ENCODE data around the gene PLGRKT. TPM values are rescaled to one million over a fixed set of nuclear protein-coding genes. Genes with fewer than 3 reads are reported as not detected.
"Not testable (repeated sequence)": the region's sequence is repeated elsewhere in the genome, so short reads cannot be mapped to it uniquely, and the experiment has no call there.

Gene PLGRKT
- total RNA-seq, 1 experiment from 2014 or later, result 12.9 TPM

DNA sequence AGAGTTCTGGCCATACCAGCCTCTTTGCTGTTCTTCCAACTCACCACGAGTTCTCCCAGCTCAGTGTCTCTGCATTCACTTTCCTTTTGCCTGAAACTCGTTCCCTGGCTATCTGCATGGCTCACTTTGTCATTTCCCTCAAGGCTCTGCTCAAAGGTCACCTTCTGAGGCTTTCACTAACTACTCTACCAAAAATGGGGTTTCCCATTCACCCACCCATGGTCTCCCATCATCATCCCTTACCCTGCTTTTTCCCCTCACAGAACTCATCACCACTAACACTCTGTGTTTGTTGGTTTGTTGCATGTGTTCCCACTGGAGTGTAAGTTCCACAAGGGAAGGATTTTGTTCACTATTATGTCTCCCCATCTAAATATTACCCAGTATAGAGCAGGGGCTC lies 16.6 kb downstream of the PLGRKT start:
- no peaks in the 10 kb centered on the region for H3K9me3 ChIP-seq
- H3K27me3 ChIP-seq, result no peaks in the 10 kb centered on the region
- no peak overlapping the region for H3K4me3 ChIP-seq
- DNase-seq, result no peak
- H3K36me3 ChIP-seq, result no peaks in the 10 kb centered on the region

DNA sequence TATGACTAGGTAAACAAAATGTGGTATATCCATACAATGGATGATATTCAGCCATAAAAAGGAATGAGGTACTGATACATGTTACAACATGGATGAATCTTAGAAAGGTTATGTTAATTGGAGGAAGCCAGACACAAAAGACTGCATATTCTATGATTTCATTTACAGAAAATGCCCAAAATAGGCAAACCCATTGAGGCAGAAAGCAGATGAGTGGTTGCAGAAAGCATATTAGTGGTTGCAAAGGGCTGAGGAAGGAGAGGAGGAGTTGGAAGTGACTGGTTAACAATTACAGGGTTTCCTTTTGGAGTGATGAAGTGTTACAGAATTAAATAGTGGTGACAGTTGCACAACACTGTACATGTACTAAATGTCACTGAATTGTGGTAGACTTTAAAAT lies 17.7 kb downstream of the PLGRKT start:
- H3K27me3 ChIP-seq, result no peaks in the 10 kb centered on the region
- DNase-seq, result no peak
- no peaks in the 10 kb centered on the region for H3K36me3 ChIP-seq
- H3K4me3 ChIP-seq, result no peak overlapping the region
- H3K9me3 ChIP-seq, result no peaks in the 10 kb centered on the region

DNA sequence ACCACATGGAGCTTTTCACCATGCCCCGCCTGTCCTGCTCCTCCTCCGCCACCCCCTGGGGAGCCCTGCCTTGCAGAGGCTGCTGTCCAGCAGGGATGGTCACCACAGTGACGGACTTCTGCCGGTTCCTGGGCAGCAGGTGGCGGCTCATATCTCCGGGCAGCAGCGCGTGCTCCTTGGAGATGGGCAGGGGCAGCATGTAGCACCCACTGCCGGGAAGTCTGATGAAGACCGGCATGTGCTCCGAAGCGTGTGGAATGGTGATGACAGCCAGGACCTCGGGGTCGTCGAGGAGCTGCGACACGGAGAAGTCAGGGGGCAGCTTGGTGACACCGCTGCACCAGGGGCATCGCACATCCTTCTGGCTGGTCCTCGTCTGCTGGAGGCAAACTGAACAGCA lies 19.2 kb downstream of the PLGRKT start:
- H3K9me3 ChIP-seq, result no peaks in the 10 kb centered on the region
- H3K4me3 ChIP-seq, result no peak overlapping the region
- H3K27me3 ChIP-seq, result no peaks in the 10 kb centered on the region
- DNase-seq, result no peak
- no peaks in the 10 kb centered on the region for H3K36me3 ChIP-seq

DNA sequence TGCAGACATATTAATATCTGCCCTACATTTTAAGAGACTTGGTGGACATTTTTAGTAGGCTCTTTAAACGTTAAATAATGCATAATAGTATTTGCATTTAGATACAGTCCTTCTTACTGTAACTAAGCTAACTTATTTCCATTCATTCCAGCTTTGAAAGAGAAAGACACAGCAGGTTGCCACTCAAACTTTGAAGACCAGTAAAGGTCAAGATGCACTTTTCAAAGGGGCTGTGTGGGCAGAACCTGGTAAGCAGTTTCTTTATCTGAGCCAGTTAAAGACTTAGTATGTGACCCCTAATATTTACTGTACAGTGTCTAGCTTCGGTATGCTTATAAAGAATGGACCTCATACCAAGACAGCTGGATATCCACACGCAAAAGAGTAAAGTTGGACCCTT lies 20.8 kb downstream of the PLGRKT start:
- Histone ChIP-seq H3K36me3 (no peaks in the 10 kb centered on the region), H3K27me3 (no peaks in the 10 kb centered on the region), H3K9me3 (no peaks in the 10 kb centered on the region), H3K4me3 (no peak overlapping the region)
- DNase-seq, result no peak

GRCh38 chr9:5408596-5408995 lies 29.1 kb downstream of the PLGRKT start:
- no peaks in the 10 kb centered on the region for H3K27me3 ChIP-seq
- H3K4me3 ChIP-seq, result no peak overlapping the region
- no peak for DNase-seq
- no peaks in the 10 kb centered on the region for H3K9me3 ChIP-seq
- no peaks in the 10 kb centered on the region for H3K36me3 ChIP-seq

DNA sequence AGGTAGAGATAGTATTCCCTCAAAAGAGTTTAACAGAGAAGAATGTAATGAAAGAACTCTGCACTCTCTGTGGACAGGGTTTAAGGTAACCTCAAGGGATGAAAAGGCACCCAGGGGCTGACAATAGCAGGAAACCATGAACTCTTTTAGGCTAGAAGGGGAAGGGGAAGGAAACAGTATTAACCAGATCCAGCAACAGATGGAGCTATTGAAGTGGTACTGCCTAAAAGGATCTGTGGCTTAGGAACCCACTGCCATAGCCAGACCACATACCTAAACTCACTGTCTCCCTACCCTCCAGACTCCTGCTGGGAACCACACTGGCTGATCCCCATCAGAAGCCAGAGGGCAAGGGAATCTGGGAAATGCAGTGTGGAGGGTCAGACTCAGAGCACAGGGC lies 35.5 kb downstream of the PLGRKT start:
- H3K36me3 ChIP-seq, result no peaks in the 10 kb centered on the region
- H3K4me3 ChIP-seq, result no peak overlapping the region
- no peaks in the 10 kb centered on the region for H3K9me3 ChIP-seq
- H3K27me3 ChIP-seq, result no peaks in the 10 kb centered on the region
- DNase-seq, result no peak

GRCh38 chr9:5397547-5397946 lies 40.2 kb downstream of the PLGRKT start:
- not testable (repeated sequence) for H3K4me3 ChIP-seq, DNase-seq, H3K9me3 ChIP-seq, H3K27me3 ChIP-seq, H3K36me3 ChIP-seq

DNA sequence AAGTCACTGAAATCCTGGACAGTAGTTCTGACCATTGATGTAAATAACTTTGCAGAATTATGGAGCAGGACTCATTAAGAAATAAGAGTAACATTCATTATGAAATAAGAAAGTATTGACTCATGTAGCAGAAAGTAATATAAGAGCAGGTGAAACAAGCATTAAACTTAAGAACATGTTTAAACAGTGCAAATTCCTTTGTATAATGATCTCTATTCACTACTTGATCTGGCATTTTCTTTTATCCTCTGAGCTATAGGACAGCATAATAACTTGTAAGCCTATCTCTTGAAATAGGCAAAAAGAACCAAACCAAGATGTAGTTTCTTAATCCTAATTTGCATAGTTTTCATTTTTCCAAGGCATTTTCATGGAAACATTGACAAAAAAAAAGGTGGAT lies 42.3 kb downstream of the PLGRKT start:
- no peak for DNase-seq
- Histone ChIP-seq H3K27me3 (no peaks in the 10 kb centered on the region), H3K4me3 (no peak overlapping the region), H3K9me3 (no peaks in the 10 kb centered on the region), H3K36me3 (no peaks in the 10 kb centered on the region)

DNA sequence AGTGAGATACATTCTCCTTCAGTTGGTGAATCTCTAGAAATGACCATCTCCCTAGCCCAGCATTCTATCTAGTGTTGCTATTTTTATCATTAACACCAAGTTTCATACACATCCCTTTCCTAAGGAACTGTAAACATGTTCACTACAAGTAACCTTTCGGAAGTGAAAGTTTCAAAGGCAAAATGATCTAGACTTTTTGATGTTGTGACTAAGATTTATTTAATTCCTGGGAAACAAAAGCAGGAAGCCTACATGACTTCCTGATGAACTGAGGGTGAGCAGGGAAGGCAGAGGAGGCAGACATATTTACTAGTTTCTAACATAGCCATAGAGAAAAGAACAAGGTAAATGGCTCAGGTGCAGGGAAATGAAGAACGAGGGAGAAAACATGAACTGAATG lies 43.7 kb downstream of the PLGRKT start:
- not testable (repeated sequence) for DNase-seq, H3K36me3 ChIP-seq, H3K27me3 ChIP-seq, H3K9me3 ChIP-seq, H3K4me3 ChIP-seq

DNA sequence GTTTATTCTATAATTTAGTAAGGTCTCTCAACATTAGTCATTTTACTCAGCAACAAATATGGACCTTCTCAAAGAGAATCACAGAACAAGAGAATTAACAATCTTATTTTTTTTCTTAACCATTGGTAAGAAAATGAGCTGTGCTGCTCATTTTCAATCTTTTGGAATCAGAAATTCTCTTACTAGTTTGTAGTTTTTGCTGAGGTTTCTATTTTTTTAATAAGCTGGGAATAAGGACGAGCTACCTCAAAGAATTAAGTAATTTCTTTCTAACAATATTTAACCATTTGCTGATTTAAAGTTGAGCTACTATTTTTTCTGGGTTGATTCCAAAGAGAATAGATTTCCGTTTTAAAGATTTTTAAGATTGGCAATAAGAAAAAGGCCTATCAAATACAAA lies 44.2 kb downstream of the PLGRKT start:
- no peak for DNase-seq
- no peaks in the 10 kb centered on the region for H3K9me3 ChIP-seq
- H3K4me3 ChIP-seq, result no peak overlapping the region
- no peaks in the 10 kb centered on the region for H3K27me3 ChIP-seq
- no peaks in the 10 kb centered on the region for H3K36me3 ChIP-seq

- H3K36me3 ChIP-seq, result no peaks in the 10 kb centered on the region
- no peak for DNase-seq
- no peaks in the 10 kb centered on the region for H3K27me3 ChIP-seq
- H3K9me3 ChIP-seq, result no peaks in the 10 kb centered on the region
- no peak overlapping the region for H3K4me3 ChIP-seq
Measured at GRCh38 chr9:5392285-5392684, 45.4 kb downstream of the PLGRKT start.

DNA sequence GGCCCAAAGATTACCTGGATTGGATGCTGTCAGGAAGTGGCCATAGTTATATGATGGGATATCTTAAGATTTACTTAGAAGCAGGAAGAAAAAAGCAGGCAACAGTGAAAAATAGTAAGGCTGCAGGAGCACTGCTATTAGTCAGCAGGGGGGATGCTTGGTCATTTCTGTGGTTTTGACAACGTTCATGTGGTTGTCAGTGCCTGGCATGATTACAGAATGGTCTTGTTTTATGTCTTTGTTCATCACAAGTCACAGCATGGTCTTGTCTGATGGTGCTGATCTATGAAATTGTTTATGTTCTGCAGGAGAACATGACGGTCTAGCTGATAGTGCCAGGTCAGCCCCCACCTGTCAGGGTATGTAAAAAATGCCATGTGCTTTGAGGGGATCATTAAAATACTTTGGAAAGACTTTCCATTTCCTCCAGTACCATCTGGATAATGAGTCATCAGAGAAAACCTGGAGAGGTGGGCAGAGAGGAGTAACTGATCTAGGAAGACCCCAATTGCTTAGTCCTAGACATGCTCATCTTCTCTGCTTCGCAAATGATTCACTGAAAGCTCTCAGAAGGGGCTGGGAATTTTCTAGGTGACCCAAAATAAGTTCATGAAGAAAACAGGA lies 48.5 kb downstream of the PLGRKT start:
- peak; percentile 9 for DNase-seq
- no peaks in the 10 kb centered on the region for H3K9me3 ChIP-seq
- H3K4me3 ChIP-seq, result no peak overlapping the region
- H3K36me3 ChIP-seq, result no peaks in the 10 kb centered on the region
- H3K27me3 ChIP-seq, result no peaks in the 10 kb centered on the region

GRCh38 chr9:5388026-5388819 lies 49.5 kb downstream of the PLGRKT start:
- H3K9me3 ChIP-seq, result no peaks in the 10 kb centered on the region
- no peaks in the 10 kb centered on the region for H3K36me3 ChIP-seq
- H3K4me3 ChIP-seq, result no peak overlapping the region
- no peaks in the 10 kb centered on the region for H3K27me3 ChIP-seq
- no peak for DNase-seq

- Histone ChIP-seq H3K27me3 (no peaks in the 10 kb centered on the region), H3K4me3 (no peak overlapping the region), H3K9me3 (no peaks in the 10 kb centered on the region), H3K36me3 (no peaks in the 10 kb centered on the region)
- DNase-seq, result no peak
Measured at GRCh38 chr9:5384436-5384835, 53.3 kb downstream of the PLGRKT start.

DNA sequence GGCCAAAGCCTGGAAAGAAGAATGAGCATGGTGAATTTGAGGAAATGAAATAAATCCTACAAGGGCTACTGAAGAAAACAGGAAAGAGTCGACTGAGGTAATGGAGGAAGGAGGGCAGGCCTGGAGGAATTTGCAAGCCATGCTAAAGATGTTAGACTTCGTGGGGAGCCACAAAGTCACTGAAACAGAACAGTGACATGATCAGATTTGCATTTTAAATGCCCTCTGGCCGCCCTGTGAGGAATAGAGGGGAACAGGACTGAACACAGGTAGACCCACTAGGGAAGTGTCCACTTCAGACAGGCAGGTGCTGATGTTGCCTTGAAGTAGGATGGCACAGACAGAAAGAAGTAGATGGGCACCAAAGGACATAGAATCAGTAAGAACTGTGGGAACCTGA lies 55.2 kb downstream of the PLGRKT start:
- no peak for DNase-seq
- no peaks in the 10 kb centered on the region for H3K27me3 ChIP-seq
- H3K9me3 ChIP-seq, result no peaks in the 10 kb centered on the region
- H3K4me3 ChIP-seq, result no peak overlapping the region
- H3K36me3 ChIP-seq, result no peaks in the 10 kb centered on the region

DNA sequence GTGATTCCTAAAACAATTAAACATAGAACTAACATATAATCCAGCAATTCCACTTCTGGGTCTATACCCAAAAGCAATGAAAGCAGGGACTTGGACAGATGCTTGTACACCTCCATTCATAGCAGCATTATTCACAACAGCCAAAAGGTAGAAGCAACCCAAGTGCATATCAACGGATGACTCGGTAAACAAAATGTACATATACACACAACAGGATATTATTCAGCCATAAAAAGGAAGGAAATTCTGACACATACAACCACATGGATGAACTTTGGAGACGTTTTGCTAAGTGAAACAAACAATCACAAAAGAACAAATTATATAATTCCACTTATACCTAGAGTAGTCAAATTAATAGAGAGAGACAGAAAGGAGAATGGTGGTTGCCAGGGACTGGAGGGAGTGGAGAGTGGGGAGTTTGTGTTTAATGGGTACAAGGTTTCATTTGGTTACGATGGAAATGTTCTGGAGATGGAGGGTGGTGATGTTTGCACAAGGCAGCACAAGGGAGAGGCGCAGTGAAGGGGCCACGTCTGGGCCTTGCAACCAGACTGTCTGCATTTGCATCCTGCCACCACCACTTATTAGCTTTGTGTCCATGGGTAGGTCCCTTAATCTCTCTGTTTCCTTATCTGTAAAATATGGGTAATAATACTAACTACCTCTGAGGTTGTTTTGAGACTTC lies 61.8 kb downstream of the PLGRKT start:
- H3K36me3 ChIP-seq, result no peaks in the 10 kb centered on the region
- H3K9me3 ChIP-seq, result no peaks in the 10 kb centered on the region
- DNase-seq, result no peak
- H3K27me3 ChIP-seq, result no peaks in the 10 kb centered on the region
- H3K4me3 ChIP-seq, result no peak overlapping the region

- DNase-seq, result no peak
- H3K4me3 ChIP-seq, result no peak overlapping the region
- no peaks in the 10 kb centered on the region for H3K36me3 ChIP-seq
- H3K27me3 ChIP-seq, result no peaks in the 10 kb centered on the region
- H3K9me3 ChIP-seq, result no peaks in the 10 kb centered on the region
Measured at GRCh38 chr9:5375091-5375490, 62.6 kb downstream of the PLGRKT start.

All from MG63 (cell line).